B cell (primary cell): ENCODE data around the gene BCO1. TPM values are rescaled to one million over a fixed set of nuclear protein-coding genes. Genes with fewer than 3 reads are reported as not detected.
A peak's percentile ranks its signal among the peaks of the same experiment; 100 is the strongest.

ENCODE experiments used
- ATAC-seq: fragments of 200-7000 bp; cut with Tn5 transposase; one replicate; pipeline ENCODE4 v1.10.0; 2021; ENCODE audit warnings: low read depth, mild to moderate bottlenecking, moderate number of reproducible peaks, moderate library complexity
- CTCF ChIA-PET: fragments of 350-600 bp; sonication (Branson Sonifier 250); formaldehyde crosslinking; loops from one replicate; lab custom pipeline; 2021; ENCODE audit warnings: antibody characterized with exemption, inconsistent platforms; lab: Charles Lee
- POLR2A ChIA-PET: fragments of 350-600 bp; sonication (Branson Sonifier 250); formaldehyde crosslinking; loops from one replicate; lab custom pipeline; 2021; ENCODE audit warnings: antibody characterized with exemption; lab: Charles Lee
- DNase-seq: peaks from one replicate; pipeline ENCODE4 v3.0.0; 2013
- H2AFZ ChIP-seq: 2 replicates; pipeline ENCODE4 v1.6.1; 2012; ENCODE audit warnings: mild to moderate bottlenecking, low read depth, low read length; ENCODE audit not compliant: insufficient read depth, poor library complexity, severe bottlenecking
- H3K27ac ChIP-seq, 2 donors: 1 replicate in 1 of 2; 2 replicates in 1 of 2; pipeline ENCODE4 v1.5.1; 2012 to 2013; ENCODE audit warnings: low read length in 2 of 2, mild to moderate bottlenecking in 2 of 2, moderate library complexity in 1 of 2
- H3K27me3 ChIP-seq, 4 experiments: fragments of 200-600 bp in 1 of 4; sonication (generic) in 1 of 4; replicated peaks in 1 of 4; 1 replicate in 2 of 4; 2 replicates in 2 of 4; pipeline versions ENCODE4 v1.6.1 to v1.7.0; 2013 to 2016; ENCODE audit warnings: low read length in 3 of 4, mild to moderate bottlenecking in 2 of 4, mixed read lengths in 1 of 4, moderate library complexity in 1 of 4; ENCODE audit not compliant: insufficient read depth in 4 of 4, control insufficient read depth in 3 of 4; ENCODE audit errors: control extremely low read depth in 1 of 4
- H3K36me3 ChIP-seq, 2 experiments: replicated peaks in 1 of 2; 1 replicate in 1 of 2; 2 replicates in 1 of 2; pipeline versions ENCODE4 v1.6.1 to v1.7.1; 2013; ENCODE audit warnings: low read length in 1 of 2; ENCODE audit not compliant: insufficient read depth in 2 of 2, control insufficient read depth in 1 of 2; ENCODE audit errors: control extremely low read depth in 1 of 2, extremely low read depth in 1 of 2
- H3K4me1 ChIP-seq, 2 donors: fragments of 200-600 bp in 1 of 2; sonication (generic) in 1 of 2; 1 replicate in 1 of 2; 2 replicates in 1 of 2; pipeline versions ENCODE4 v1.5.1 to v1.6.1; 2013 to 2017; ENCODE audit warnings: low read length in 2 of 2; ENCODE audit not compliant: control insufficient read depth in 2 of 2, insufficient read depth in 2 of 2
- H3K4me2 ChIP-seq: replicated peaks from 2 replicates; pipeline ENCODE3; 2012; ENCODE audit warnings: mild to moderate bottlenecking, low read depth, low read length; ENCODE audit not compliant: poor library complexity, severe bottlenecking
- H3K4me3 ChIP-seq, 5 experiments: fragments of 200-600 bp in 1 of 5; sonication (generic) in 1 of 5; 1 replicate in 3 of 5; 2 replicates in 2 of 5; pipeline versions ENCODE4 v1.5.1 to v1.7.0; 2011 to 2016; ENCODE audit warnings: low read length in 4 of 5, mild to moderate bottlenecking in 4 of 5, low read depth in 2 of 5, control low read depth in 1 of 5, moderate library complexity in 1 of 5; ENCODE audit not compliant: insufficient read depth in 1 of 5; ENCODE audit errors: control extremely low read depth in 1 of 5, extremely low read depth in 1 of 5
- H3K79me2 ChIP-seq: fragments of 200-600 bp; sonication (generic); one replicate; pipeline ENCODE4 v1.6.0; 2016; ENCODE audit warnings: low read length; ENCODE audit not compliant: control insufficient read depth, insufficient read depth
- H3K9ac ChIP-seq: fragments of 200-600 bp; sonication (generic); 2 replicates; pipeline ENCODE4 v1.6.1; 2017; ENCODE audit warnings: mild to moderate bottlenecking, low read length, moderate library complexity
- H3K9me3 ChIP-seq, 3 donors: one replicate each; pipeline versions ENCODE4 v1.6.1 to v1.7.1; 2013; ENCODE audit warnings: low read length in 2 of 3; ENCODE audit not compliant: control insufficient read depth in 2 of 3, insufficient read depth in 1 of 3; ENCODE audit errors: control extremely low read depth in 1 of 3
- H4K20me1 ChIP-seq: 2 replicates; pipeline ENCODE4 v1.6.0; 2012; ENCODE audit warnings: mild to moderate bottlenecking, low read length; ENCODE audit not compliant: insufficient read depth, control insufficient read depth, poor library complexity, severe bottlenecking
- H3K27ac Mint-ChIP-seq: one replicate; pipeline ENCODE4 v1.8.0; 2021; ENCODE audit warnings: mixed read lengths
- H3K27me3 Mint-ChIP-seq: one replicate; pipeline ENCODE4 v1.8.0; 2021; ENCODE audit warnings: mixed read lengths
- H3K4me1 Mint-ChIP-seq: one replicate; pipeline ENCODE4 v1.8.0; 2021; ENCODE audit warnings: mixed read lengths
- H3K4me3 Mint-ChIP-seq: one replicate; pipeline ENCODE4 v1.8.0; 2021; ENCODE audit warnings: mixed read lengths
- H3K9me3 Mint-ChIP-seq: one replicate; pipeline ENCODE4 v1.8.0; 2022; ENCODE audit warnings: mixed read lengths; ENCODE audit not compliant: insufficient read depth
- EZH2 ChIP-seq: IDR thresholded peaks from 2 replicates; pipeline ENCODE4 v1.6.1; 2012; ENCODE audit warnings: borderline replicate concordance, low read depth, mild to moderate bottlenecking, moderate library complexity, low read length; ENCODE audit not compliant: insufficient read depth, poor library complexity, severe bottlenecking
- WGBS: methylation state at CpG from one replicate; pipeline ENCODE4 v1.1.5; 2013; ENCODE audit warnings: missing lambda C conversion rate; ENCODE audit not compliant: insufficient coverage; 5-methylcytosine and 5-hydroxymethylcytosine counted together
- intact Hi-C: fragments of 100-400 bp; cut with micrococcal nuclease; formaldehyde crosslinking; loops from one replicate; pipeline ENCODE4 v1.10.0; 2022
- polyA plus RNA-seq: library from polyadenylated mRNA; depleted of rRNA; stranded (reverse); fragments of >200 nt; gene quantifications from 2 replicates; pipeline ENCODE4 v1.2.3, GENCODE V29; 2012
- total RNA-seq, 2 donors: library from RNA; stranded (reverse); fragments of 120-200 nt in 1 of 2; gene quantifications; 1 replicate in 1 of 2; 2 replicates in 1 of 2; pipeline versions ENCODE4 v1.2.3 to v1.2.4, GENCODE V29; 2013 to 2022
- TF ChIP-seq, protein P1 (sequence below): fragments of 200-600 bp; IDR thresholded peaks from one replicate; pipeline ENCODE4 v1.8.0; 2022; ENCODE audit warnings: antibody characterized with exemption, mild to moderate bottlenecking

Gene BCO1
- total and polyA plus RNA-seq, 2 donors (not counting 1 experiment from before 2014, with no cell fraction given): not detected

DNA sequence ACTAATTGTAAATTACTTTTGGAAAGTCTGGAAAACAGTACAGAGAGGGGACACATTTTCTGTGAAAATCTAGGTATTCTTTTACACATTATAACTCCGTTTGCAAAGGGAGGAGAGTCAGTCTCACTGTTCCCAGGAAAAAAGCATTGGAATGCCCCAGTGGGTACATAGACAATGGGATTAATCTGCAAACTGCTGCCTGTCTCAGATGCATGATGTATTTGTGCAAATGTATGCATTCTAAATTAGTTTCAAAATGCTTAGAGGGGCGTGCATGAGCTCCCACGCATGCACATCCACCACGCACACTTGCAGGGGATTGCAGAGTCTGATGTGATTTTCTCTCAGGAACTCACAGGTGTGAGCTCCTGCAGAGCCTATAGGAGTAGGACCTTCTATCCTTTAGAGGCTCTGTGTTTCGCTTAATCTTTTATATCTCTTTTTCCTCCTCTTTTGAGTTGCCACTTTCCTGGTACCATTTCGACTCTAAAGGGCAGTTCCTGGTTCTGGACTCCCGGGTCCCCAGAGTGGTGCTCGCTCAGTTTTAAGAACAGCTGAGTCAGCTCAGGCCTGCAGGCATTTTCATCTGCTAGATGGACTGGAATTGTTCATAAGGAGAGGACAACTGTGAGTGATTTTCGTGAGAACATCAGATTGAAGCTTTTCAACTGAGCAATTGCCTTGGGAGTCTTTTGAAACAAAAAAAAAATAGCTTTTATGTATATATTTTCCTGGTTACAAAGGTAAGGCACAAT lies 1.1 kb downstream of the BCO1 start:
- no peaks in the 10 kb centered on the region for H4K20me1 ChIP-seq
- WGBS: 87% methylated on average over 8 of the region's 9 CpGs
- Mint-ChIP-seq H3K27ac (no peak overlapping the region), H3K4me1 (peaks cover 5% of the 10 kb centered on the region), H3K27me3 (peaks cover 7% of the 10 kb centered on the region), H3K4me3 (no peak overlapping the region), H3K9me3 (no peaks in the 10 kb centered on the region)
- H3K9ac ChIP-seq: no peak overlapping the region
- H3K4me1 ChIP-seq: no peaks in the 10 kb centered on the region
- H3K79me2 ChIP-seq: no peaks in the 10 kb centered on the region
- intact Hi-C loops: no loop called here
- no peak overlapping the region for H3K4me2 ChIP-seq
- CTCF ChIA-PET: no interaction called here
- POLR2A ChIA-PET: no interaction called here
- TF ChIP-seq, protein P1, sequence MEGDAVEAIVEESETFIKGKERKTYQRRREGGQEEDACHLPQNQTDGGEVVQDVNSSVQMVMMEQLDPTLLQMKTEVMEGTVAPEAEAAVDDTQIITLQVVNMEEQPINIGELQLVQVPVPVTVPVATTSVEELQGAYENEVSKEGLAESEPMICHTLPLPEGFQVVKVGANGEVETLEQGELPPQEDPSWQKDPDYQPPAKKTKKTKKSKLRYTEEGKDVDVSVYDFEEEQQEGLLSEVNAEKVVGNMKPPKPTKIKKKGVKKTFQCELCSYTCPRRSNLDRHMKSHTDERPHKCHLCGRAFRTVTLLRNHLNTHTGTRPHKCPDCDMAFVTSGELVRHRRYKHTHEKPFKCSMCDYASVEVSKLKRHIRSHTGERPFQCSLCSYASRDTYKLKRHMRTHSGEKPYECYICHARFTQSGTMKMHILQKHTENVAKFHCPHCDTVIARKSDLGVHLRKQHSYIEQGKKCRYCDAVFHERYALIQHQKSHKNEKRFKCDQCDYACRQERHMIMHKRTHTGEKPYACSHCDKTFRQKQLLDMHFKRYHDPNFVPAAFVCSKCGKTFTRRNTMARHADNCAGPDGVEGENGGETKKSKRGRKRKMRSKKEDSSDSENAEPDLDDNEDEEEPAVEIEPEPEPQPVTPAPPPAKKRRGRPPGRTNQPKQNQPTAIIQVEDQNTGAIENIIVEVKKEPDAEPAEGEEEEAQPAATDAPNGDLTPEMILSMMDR: no peak
- TF ChIP-seq EZH2: no peak
- DNase-seq (no peak), ATAC-seq (no peak)
- no peaks in the 10 kb centered on the region for H3K27me3 ChIP-seq
- H2AFZ ChIP-seq: peak overlapping the region; percentile 16
- peaks cover 0 to 3% (median 0%) of the 10 kb centered on the region in 3 donors for H3K9me3 ChIP-seq
- no peak overlapping the region for H3K27ac ChIP-seq
- no peak overlapping the region for H3K4me3 ChIP-seq
- H3K36me3 ChIP-seq: no peaks in the 10 kb centered on the region

GRCh38 chr16:81241706-81242105 lies 3.2 kb downstream of the BCO1 start:
- H3K27me3 Mint-ChIP-seq: peaks cover 13% of the 10 kb centered on the region
- ATAC-seq (no peak), DNase-seq (no peak)
- H4K20me1 ChIP-seq: no peaks in the 10 kb centered on the region
- no peaks in the 10 kb centered on the region for H3K79me2 ChIP-seq
- H3K9ac ChIP-seq: no peak overlapping the region
- no peak overlapping the region for H3K27ac Mint-ChIP-seq
- H3K4me3 Mint-ChIP-seq: no peak overlapping the region
- TF ChIP-seq, protein P1: no peak
- TF ChIP-seq EZH2: no peak
- no peak overlapping the region for H3K4me3 ChIP-seq
- no peaks in the 10 kb centered on the region for H3K9me3 Mint-ChIP-seq
- no peak overlapping the region for H3K27ac ChIP-seq
- H3K4me2 ChIP-seq: no peak overlapping the region
- intact Hi-C loops: no loop called here
- peaks cover 0 to 3% (median 0%) of the 10 kb centered on the region in 3 donors for H3K9me3 ChIP-seq
- WGBS: 88% methylated on average over 4 of the region's 5 CpGs
- CTCF ChIA-PET: no interaction called here
- POLR2A ChIA-PET: no interaction called here
- no peak overlapping the region for H2AFZ ChIP-seq
- H3K36me3 ChIP-seq: no peaks in the 10 kb centered on the region
- no peaks in the 10 kb centered on the region for H3K4me1 ChIP-seq
- peaks cover 5% of the 10 kb centered on the region for H3K4me1 Mint-ChIP-seq
- no peaks in the 10 kb centered on the region for H3K27me3 ChIP-seq
